CD4-positive, alpha-beta T cell treated with Interleukin-17A for 1 hour (primary cell): Measurements from ENCODE around the gene PSD4.

Source experiments
- DNase-seq: peaks from one replicate; pipeline ENCODE4 v3.0.0-alpha.2; 2020

Gene PSD4

GRCh38 chr2:113209011-113209645, 35.4 kb downstream of the PSD4 start:
- DNase-seq, result no peak

- DNase-seq, result no peak
Measured at GRCh38 chr2:113209646-113210171, 35.9 kb downstream of the PSD4 start.

GRCh38 chr2:113211226-113212105, 37.7 kb downstream of the PSD4 start:
- no peak for DNase-seq

GRCh38 chr2:113212245-113213060, 38.7 kb downstream of the PSD4 start:
- no peak for DNase-seq

DNA sequence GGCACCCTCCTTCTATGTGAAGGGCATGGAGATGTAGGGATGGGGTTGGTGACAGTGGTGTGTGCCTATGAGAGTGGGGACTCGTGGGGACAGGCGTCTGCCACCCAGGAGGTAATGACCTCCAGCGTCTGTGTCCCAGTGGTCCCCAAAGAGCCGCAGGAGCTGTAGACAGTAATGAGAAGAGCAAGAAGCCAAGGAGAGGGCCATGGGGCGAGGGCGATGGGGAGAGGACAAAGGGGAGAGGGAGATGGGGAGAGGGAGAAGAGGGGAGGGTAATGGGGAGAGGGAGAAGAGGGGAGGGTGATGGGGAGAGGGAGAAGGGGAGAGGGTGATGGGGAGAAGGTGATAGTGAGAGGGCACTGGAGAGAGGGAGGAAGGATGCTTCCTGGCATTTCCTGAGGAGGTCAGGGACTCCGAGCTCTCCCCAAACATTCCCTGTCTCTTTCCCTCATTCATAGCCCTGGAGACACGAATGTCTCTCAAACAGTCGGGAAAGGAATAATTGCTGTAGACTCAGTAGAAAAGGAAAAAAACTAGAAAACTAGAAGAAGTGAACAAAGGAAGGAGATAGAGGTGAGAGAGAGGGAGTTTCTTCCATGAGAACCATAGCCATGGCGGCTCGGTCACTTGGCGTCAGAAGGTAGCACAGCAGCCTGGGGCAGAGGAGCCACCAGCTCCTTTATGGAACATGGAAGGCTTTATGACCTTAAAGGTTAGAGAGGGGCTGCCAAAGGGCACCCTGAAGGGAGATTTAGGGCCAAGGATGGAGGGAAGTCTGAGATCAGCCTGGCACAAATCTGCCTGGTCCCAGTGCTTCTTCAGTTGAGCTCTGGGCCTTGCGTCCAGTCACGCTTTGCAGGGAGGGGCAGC, 39.5 kb downstream of the PSD4 start:
- DNase-seq, result no peak

DNA sequence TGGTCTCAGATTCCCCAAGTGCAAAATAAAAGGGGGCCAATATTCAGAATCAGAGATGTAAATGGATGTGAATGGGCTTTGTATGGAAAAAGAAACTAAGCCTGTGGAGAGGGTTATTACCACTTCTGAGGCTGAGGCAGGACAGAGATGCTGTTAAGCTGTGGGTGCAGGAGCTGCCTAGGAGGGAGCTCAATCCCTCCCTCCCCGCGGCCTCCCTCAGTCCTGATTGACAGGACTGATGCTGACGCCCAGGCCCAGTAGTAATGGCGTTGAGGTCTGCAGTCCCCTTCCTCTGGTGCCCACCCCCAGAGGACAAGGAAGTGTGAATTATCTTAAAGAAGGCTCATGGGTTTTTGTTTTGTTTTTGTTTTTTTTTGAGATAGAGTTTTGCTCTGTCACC, 40.4 kb downstream of the PSD4 start:
- no peak for DNase-seq

GRCh38 chr2:113215056-113215455, 41.3 kb downstream of the PSD4 start:
- no peak for DNase-seq

DNA sequence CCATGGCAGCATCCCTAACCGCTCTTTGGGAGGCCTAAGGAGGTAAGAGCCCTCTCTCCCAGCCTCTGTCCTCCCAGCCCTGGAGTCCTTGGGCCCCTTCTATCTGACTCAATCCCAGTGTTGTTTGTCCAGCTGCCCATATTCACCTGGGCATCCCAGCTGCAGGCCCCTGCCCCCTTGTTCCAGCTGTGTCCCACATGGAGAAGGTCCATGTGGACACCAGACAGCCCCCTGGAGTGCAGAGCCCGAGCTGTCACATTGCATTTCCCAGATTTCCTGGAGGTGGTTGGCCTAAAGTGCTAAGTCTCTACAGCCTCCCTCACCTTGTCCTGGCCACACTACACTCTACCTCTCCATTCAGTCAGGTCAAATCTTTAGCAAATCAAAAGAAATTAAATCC, 42.5 kb downstream of the PSD4 start:
- DNase-seq, result no peak

DNA sequence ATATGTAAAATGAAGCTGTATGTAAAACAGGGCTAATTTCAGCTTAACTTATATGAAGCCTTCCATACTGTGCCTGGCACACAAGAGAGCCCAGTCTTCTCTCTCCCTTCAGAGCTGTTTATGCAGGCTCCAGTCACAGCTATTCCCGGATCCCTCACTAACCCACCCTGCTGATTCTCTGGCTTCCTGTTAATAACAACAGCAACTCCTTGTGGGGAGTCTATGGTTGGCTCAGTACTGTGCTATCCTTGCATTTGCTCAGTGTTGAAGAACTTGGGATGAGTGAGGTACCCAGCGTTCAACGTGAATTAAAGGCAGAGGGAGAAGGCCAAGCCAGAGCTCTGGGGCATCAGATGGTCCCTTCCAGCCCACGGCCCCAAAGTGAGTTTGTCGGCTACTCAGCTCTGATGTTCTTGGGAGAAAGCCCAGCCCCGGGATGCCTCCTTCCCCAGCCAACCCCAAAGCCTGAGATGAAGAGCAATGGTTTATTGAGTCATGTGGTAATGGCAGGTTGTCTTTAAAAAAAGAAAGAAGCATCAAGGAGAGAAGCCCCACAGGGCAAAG, 43.2 kb downstream of the PSD4 start:
- no peak for DNase-seq

DNA sequence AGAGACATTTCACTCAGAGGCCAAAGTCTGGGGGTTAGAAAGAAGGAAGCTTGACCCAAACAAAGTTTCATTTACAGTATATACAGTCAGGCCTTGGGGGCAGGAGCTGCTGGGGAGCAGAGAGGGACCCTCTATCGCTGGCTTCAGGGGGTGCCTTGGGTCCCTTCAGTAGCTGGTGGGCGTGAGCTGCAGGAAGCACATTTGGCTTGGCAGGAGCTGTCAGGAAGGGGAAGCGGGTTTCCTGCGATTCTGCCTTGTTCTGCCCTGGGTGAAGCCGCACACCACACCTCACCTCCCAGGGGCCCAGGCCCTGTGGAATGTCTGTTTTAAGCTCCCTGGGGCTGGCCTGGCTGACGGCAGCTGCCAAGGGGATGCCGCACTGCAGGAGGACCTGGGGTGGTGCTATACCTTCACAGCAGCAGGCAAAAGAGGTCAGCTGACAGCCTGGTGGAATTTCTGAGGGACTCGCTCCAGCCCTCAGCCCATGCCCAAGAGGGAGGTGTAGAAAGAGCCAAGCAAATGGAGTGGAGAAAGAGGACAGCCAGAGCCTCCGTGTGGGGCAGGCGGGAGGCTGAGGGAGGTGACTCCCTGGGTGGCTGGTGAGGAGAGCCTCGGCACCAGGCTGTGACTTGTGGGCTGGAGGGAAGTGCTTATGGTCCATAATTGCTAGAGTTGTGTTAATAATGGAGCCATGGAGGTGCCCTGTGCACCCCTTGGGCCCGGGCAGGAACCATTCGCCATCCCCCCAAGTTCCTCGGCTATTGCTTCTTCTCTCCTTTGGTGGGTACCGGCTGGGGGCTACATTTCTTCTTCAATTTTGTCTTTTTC, 43.9 kb downstream of the PSD4 start:
- no peak for DNase-seq

- DNase-seq, result no peak
Measured at GRCh38 chr2:113218283-113219091, 44.7 kb downstream of the PSD4 start.

DNA sequence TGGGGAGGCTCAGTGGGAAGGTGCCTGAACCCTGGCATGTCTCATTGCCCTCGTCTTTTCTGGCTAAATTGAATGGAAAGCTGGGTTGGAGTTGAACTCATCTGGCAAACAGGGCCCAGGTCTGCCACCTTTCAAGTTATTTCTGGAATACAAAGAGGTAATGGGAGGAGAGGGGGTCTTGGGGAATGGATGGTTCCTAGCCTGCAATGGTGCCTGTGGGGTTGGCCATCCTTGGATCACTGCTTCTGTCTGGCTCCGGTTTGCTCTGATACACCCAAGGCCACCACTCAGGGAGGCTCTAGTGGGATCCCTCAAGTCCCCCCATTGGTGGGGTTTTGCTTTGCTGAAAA, 45.3 kb downstream of the PSD4 start:
- DNase-seq, result no peak

DNA sequence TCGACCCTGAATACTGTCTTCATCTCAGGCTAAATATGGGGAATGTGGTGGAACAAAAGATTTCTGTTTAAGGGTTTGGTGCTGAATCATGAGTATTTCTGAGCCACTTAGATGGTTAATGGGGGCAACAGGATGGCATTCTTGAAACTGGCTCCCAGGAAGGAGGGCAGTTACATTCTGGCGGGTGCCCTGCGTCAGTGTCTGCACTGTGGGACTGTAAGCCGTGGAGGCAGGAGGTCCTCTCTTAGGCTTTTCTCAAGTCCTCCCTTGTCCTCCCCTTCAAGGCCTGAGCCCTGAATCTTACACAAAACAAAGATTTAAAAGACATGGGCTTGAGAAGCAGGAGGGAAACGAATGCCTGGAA, 45.7 kb downstream of the PSD4 start:
- no peak for DNase-seq

DNA sequence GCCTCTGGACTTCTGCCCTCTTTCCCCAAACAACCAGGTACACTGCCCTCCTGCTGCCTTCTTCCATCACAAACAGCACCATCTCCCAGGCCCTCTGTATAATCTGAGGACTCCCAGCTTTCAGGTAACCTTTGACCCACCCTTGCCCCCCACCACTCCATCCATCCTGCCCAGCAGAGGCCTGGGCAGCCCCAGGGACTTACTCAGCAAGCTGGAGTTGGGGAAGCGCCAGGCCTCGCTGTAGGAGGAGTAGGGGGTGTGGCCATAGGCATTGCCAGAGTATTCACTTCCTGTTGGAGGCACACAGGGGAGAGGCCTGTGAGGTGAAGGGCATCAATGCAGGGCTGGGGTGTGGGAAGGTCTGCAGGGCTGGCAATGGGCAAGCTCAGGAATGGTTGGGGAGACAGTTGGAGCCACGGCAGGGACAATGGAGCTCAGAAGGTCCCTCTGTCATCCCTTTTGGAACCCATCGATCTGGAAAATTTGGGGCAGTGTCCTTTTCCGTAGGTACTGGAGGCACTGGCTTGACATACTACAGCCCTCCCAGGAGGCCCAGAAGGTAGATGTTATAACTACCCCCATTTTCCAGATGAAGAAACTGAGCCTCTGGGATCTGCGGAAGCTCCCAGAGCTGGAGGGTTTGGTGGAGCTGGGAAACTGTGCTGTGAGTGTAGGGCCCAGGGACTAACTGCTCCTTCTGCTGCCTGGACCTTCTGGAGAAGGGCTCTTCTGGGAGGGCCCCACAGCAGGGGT, 46.3 kb downstream of the PSD4 start:
- DNase-seq, result no peak

GRCh38 chr2:113220970-113221708, 47.4 kb downstream of the PSD4 start:
- no peak for DNase-seq

DNA sequence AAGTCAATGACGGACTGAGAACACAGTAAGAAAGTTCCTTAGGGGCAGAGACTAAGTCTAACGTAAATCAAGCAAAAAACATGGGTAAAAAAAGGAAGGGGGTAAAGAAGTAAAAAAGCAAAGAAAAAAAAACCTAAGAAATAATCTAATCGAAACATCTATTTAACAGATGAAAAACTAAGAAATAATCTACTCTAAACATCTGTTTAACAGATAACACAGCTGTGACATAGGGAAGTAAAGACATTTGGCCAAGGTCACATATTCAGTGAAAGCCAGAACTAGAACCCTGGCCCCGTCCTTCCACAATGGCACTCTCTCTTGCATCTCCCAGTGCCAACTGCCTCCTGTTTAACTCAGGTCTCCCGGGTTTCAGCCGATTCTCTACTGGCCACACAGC, 48.1 kb downstream of the PSD4 start:
- DNase-seq, result no peak

DNA sequence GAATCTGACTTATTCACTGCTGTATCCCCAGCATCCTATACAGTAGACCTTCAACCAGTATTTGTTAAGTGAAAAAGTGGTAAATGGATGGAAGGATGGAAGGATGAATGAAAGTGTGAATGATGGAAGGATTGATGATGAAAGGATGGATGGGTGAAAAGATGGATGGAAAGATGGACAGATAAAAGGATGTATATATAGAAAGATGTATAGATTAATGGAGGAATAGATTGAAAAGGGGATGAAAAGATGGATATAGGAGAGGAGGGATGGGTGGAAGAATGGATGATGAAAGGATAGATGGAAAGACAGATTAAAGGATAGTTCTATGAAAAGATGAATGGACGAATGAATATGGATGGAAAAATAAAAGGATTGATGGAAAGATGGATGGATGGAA, 50.0 kb downstream of the PSD4 start:
- DNase-seq, result no peak

DNA sequence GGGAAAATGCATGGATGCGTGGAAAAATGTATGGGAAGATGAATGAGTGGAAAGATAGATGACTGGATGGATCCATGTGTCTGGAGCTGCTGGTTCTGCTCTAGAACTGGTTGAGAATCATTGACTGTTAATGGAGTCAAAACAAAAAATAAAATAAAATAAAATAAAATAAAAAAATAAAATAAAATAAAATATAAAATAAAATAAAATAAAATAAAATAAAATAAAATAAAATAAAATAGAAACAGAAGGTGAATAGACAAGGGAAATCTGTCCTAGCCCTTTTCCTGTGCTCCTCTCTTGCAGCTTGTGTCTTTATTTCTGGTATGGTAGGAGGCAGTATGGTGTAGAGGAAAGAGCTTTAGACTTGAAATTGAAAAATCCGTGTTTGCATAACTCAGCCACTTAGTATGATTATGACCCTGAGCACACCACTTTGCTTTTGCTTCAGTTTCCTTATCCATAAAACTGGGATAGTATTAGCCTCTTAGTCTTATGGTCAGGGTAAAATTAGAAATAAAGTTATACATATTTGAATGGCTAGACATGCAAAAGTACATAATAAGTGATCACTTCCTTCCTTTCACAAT, 51.0 kb downstream of the PSD4 start:
- no peak for DNase-seq
